Spleen (tissue), 13 donors: ENCODE measurements around the gene CPNE1. TPM values are rescaled to one million over a fixed set of nuclear protein-coding genes. Genes with fewer than 3 reads are reported as not detected.
"Not testable (repeated sequence)": the region's sequence is repeated elsewhere in the genome, so short reads cannot be mapped to it uniquely, and the experiment has no call there.

ENCODE experiments used
- DNase-seq: peaks from one replicate; pipeline ENCODE4 v3.0.0-alpha.2; 2020
- H3K27ac ChIP-seq, 8 donors: fragments of 200-600 bp; sonication (generic) in 7 of 8; 1 replicate in 4 of 8; 2 replicates in 4 of 8; pipeline versions ENCODE4 v1.5.0 to v1.8.0; 2016 to 2021; ENCODE audit warnings: inconsistent platforms in 4 of 8, mild to moderate bottlenecking in 4 of 8, moderate library complexity in 1 of 8
- H3K27me3 ChIP-seq, 7 donors: fragments of 200-600 bp; sonication (generic) in 6 of 7; replicated peaks in 1 of 7; 1 replicate in 4 of 7; 2 replicates in 3 of 7; pipeline versions ENCODE4 v1.5.0 to v1.8.0; 2016 to 2021; ENCODE audit warnings: inconsistent platforms in 3 of 7, mild to moderate bottlenecking in 1 of 7
- H3K36me3 ChIP-seq, 6 donors: fragments of 200-600 bp; sonication (generic) in 5 of 6; 1 replicate in 4 of 6; 2 replicates in 2 of 6; pipeline versions ENCODE4 v1.5.0 to v1.8.0; 2016 to 2021; ENCODE audit warnings: inconsistent platforms in 2 of 6
- H3K4me1 ChIP-seq, 6 donors: fragments of 200-600 bp; sonication (generic) in 5 of 6; 1 replicate in 3 of 6; 2 replicates in 3 of 6; pipeline versions ENCODE4 v1.5.0 to v1.8.0; 2016 to 2021; ENCODE audit warnings: inconsistent platforms in 3 of 6
- H3K4me3 ChIP-seq, 8 donors: fragments of 200-600 bp; sonication (generic) in 7 of 8; 1 replicate in 4 of 8; 2 replicates in 4 of 8; pipeline versions ENCODE4 v1.5.0 to v1.8.0; 2016 to 2021; ENCODE audit warnings: inconsistent platforms in 4 of 8, mild to moderate bottlenecking in 4 of 8, moderate library complexity in 2 of 8
- H3K9me3 ChIP-seq, 8 donors: fragments of 200-600 bp; sonication (generic) in 7 of 8; 1 replicate in 4 of 8; 2 replicates in 4 of 8; pipeline versions ENCODE4 v1.5.0 to v1.8.0; 2016 to 2021; ENCODE audit warnings: inconsistent platforms in 4 of 8
- POLR2A ChIP-seq, 3 donors: fragments of 450-650 bp; IDR thresholded peaks; one replicate each; pipeline ENCODE4 v1.5.1; 2017; ENCODE audit warnings: antibody characterized with exemption in 3 of 3, mild to moderate bottlenecking in 1 of 3
- POLR2AphosphoS5 ChIP-seq, 3 donors: sonication (generic); formaldehyde crosslinking; IDR thresholded peaks; one replicate each; pipeline ENCODE4 v1.5.1; 2017; ENCODE audit warnings: antibody characterized with exemption in 3 of 3
- whole genome bisulfite sequencing, 5 donors: extraction: QIAGEN DNeasy Blood & Tissue Kit in 3 of 5; methylation state at CpG; one replicate each; pipeline versions ENCODE4 v1.1.5 to v1.1.7; 2013 to 2018; 5-methylcytosine and 5-hydroxymethylcytosine counted together
- intact Hi-C: fragments of 100-400 bp; cut with DNase I; formaldehyde crosslinking; loops from one replicate; pipeline ENCODE4 v1.15.0; 2023; ENCODE audit warnings: low total_unique reads
- long read RNA-seq, 2 donors: transcript quantifications; one replicate each; lab custom pipeline, GENCODE V29; 2026
- polyA plus RNA-seq, 3 donors: library from polyadenylated mRNA; stranded (reverse); fragments of 200-250 nt; gene quantifications; one replicate each; pipeline ENCODE4 v1.2.1, GENCODE V29; 2013
- total RNA-seq, 7 donors: library from RNA; depleted of rRNA in 3 of 7; stranded (reverse); fragments of >200 nt in 3 of 7; fragmentation: NEBNext Ultra II Directional in 4 of 7; extraction: Animal tissue kit (Norgen Biotek cat#: 25700) in 4 of 7; gene quantifications; one replicate each; pipeline versions ENCODE4 v1.1.0 to v1.2.1, GENCODE V29; 2016 to 2021
- TF ChIP-seq, protein P1 (sequence below), 11 experiments: fragments of 200-600 bp in 7 of 11; fragments of 450-650 bp in 4 of 11; sonication (generic) in 4 of 11; IDR thresholded peaks in 8 of 11; conservative IDR thresholded peaks in 3 of 11; 1 replicate in 7 of 11; 2 replicates in 4 of 11; pipeline versions ENCODE4 v1.4.0 to v1.8.0; 2016 to 2021; ENCODE audit warnings: antibody characterized with exemption in 11 of 11, inconsistent platforms in 4 of 11, mild to moderate bottlenecking in 1 of 11
- donor health status: healthy with polysubstance abuse.
- donor health status: DM: no; HTN: no; CAD: no; lungs with moderate emphysema.
- donor health status: DM: no; HTN: no; CAD: no.
- donor health status: Bipolar disorder and iron deficiency.
- donor health status: healthy.
- donor health status: DM: no; HTN: no; CAD: no.
- donor health status: DM: yes; HTN: yes; CAD: no.

CPNE1 gene
- 100 to 1,000 TPM in 6 of 7 donors, 10 to 100 TPM in 1; 93.9 to 247 (median 234) TPM for total RNA-seq
- polyA plus RNA-seq, result 100 to 1,000 TPM; 183 to 215 (median 203) TPM
- long read RNA-seq, donor 1, transcript CPNE1-221 (2 exons, 625 nt), result major isoform, 55 of 112 reads
- long read RNA-seq, donor 1, partial matches to known transcripts, result 44 of 112 reads
- long read RNA-seq, donor 1, other reads (novel, unspliced or antisense), result 5 of 112 reads
- long read RNA-seq, donor 2, transcript CPNE1-204 (16 exons, 1,928 nt), result minor isoform, 7 of 67 reads
- long read RNA-seq, donor 2, transcript CPNE1-221 (2 exons, 625 nt), result major isoform, 52 of 67 reads
- long read RNA-seq, donor 2, partial matches to known transcripts, result 6 of 67 reads
- long read RNA-seq, donor 2, other reads (novel, unspliced or antisense), result 0 of 67 reads

- Histone ChIP-seq H3K36me3 (peaks cover 0 to 22% (median 11%) of the 10 kb centered on the region in 6 donors), H3K27ac (peak within 1 kb of the TSS; percentile 95 to 100 (median 99)), H3K4me1 (peaks cover 31 to 51% (median 45%) of the 10 kb centered on the region in 6 donors), H3K9me3 (no peaks in the 10 kb centered on the region), H3K4me3 (peak within 1 kb of the TSS; percentile 57 to 85 (median 70)), H3K27me3 (no peaks in the 10 kb centered on the region)
- intact Hi-C loops, result loop anchor here (5.0 kb wide), 1 partner anchor 47 kb away; the partner anchor contains the start of gene SPAG4
- DNase-seq, result peak; percentile 98
- WGBS, 5 donors, result 0 to 1% (median 1%) methylated on average over 18 to 61 of the region's 61 CpGs
- TF ChIP-seq POLR2A (IDR thresholded peaks at IDR 0.05) (peak; percentile 34 to 73 (median 35)), POLR2AphosphoS5 (IDR thresholded peaks at IDR 0.05) (peak; percentile 98 to 99 (median 98))
- TF ChIP-seq, protein P1, sequence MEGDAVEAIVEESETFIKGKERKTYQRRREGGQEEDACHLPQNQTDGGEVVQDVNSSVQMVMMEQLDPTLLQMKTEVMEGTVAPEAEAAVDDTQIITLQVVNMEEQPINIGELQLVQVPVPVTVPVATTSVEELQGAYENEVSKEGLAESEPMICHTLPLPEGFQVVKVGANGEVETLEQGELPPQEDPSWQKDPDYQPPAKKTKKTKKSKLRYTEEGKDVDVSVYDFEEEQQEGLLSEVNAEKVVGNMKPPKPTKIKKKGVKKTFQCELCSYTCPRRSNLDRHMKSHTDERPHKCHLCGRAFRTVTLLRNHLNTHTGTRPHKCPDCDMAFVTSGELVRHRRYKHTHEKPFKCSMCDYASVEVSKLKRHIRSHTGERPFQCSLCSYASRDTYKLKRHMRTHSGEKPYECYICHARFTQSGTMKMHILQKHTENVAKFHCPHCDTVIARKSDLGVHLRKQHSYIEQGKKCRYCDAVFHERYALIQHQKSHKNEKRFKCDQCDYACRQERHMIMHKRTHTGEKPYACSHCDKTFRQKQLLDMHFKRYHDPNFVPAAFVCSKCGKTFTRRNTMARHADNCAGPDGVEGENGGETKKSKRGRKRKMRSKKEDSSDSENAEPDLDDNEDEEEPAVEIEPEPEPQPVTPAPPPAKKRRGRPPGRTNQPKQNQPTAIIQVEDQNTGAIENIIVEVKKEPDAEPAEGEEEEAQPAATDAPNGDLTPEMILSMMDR (IDR thresholded peaks at IDR 0.05 in 8 of 11, conservative IDR thresholded peaks at IDR 0.05 in 3 of 11), result peak in 7 of 11 experiments; percentile 7 to 23 (median 18)
Observed at GRCh38 chr20:35664466-35665206, at the start of gene CPNE1, which contains the start of gene RBM12. CPNE1 (minus strand) TSS chr20:35664900; CDS start chr20:35632923, 31,977 bp downstream. RBM12 (minus strand) TSS chr20:35664900; CDS start chr20:35655322, 9,578 bp downstream.

DNA sequence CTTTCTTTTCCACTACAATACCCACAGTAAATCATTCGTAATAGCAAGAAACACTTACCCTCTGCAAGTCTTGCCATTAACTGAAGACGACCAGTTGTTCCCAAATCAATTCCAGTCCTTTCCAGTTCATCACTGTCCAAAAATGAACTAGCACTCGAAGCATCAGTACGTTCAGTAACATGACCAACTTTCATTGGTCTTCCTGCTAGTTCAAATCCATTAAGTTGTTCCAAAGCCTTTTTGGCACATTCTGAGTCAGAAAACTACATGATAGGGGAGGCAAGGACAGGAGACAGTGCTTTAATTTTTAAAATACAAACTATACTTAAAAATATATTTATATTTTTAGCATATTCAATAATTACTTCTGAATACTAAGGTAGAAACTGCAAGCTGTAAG is 49.4 kb upstream of the CPNE1 start:
- WGBS, 5 donors, result 73 to 86% (median 83%) methylated on average over 4 of the region's 4 CpGs
- H3K4me3 ChIP-seq, result no peak overlapping the region
- H3K4me1 ChIP-seq, result peaks cover 16 to 100% (median 52%) of the 10 kb centered on the region in 6 donors
- intact Hi-C loops, result no loop called here
- H3K9me3 ChIP-seq, result no peaks in the 10 kb centered on the region
- DNase-seq, result no peak
- TF ChIP-seq POLR2A (IDR thresholded peaks at IDR 0.05) (no peak), POLR2AphosphoS5 (IDR thresholded peaks at IDR 0.05) (no peak)
- TF ChIP-seq, protein P1 (IDR thresholded peaks at IDR 0.05 in 8 of 11, conservative IDR thresholded peaks at IDR 0.05 in 3 of 11), result no peak
- peaks cover 5 to 100% (median 96%) of the 10 kb centered on the region in 6 donors for H3K36me3 ChIP-seq
- no peaks in the 10 kb centered on the region for H3K27me3 ChIP-seq
- H3K27ac ChIP-seq, result no peak overlapping the region

- H3K27ac ChIP-seq, H3K9me3 ChIP-seq, H3K4me3 ChIP-seq, intact Hi-C loops, DNase-seq, H3K27me3 ChIP-seq: not testable (repeated sequence)
- peak in 2 of 3 donors; percentile 25 to 50 for TF ChIP-seq POLR2AphosphoS5 (IDR thresholded peaks at IDR 0.05)
- Histone ChIP-seq H3K4me1 (peaks cover 16 to 100% (median 55%) of the 10 kb centered on the region in 6 donors), H3K36me3 (peaks cover 5 to 100% (median 92%) of the 10 kb centered on the region in 6 donors)
- 78 to 93% (median 81%) methylated on average over 9 of the region's 9 CpGs for WGBS, 5 donors
Observed at GRCh38 chr20:35713120-35713519, 48.4 kb upstream of the CPNE1 start.

DNA sequence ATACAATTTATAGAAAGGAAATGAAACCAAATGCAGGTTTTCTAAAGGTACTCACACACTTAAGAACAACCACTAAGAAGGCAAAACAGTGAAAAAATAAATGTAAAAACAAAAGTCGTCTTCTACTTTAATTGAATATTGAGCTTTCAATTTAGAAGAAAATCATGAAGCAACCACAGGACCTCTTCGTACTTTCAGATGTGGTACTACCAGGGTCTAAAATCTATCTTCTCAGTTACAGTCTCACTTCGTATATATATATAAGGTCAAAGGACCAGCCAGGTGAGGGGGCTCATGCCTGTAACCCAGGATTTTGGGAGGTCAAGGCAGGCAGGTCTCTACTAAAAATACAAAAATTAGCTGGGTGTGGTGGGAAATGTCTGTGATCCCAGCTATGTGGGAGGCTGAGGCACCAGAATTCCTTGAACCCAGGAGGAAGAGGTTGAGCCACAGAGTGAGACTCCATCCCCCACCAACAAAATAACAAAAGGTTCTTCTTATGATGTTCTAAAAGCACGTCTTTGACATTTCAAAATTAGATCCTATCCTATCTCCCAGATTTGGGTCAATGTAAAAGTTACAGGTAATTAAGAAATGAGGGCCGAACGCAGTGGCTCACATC is 47.0 kb upstream of the CPNE1 start:
- Histone ChIP-seq H3K4me1 (peaks cover 16 to 96% (median 50%) of the 10 kb centered on the region in 6 donors), H3K36me3 (peaks cover 6 to 100% (median 91%) of the 10 kb centered on the region in 6 donors), H3K27me3 (no peaks in the 10 kb centered on the region), H3K9me3 (no peaks in the 10 kb centered on the region), H3K27ac (peak overlapping the region in 1 of 8 donors; percentile 41), H3K4me3 (no peak overlapping the region)
- intact Hi-C loops, result no loop called here
- WGBS, 5 donors, result 69 to 80% (median 78%) methylated on average over 6 of the region's 6 CpGs
- DNase-seq, result no peak
- TF ChIP-seq POLR2AphosphoS5 (IDR thresholded peaks at IDR 0.05) (peak in 1 of 3 donors; percentile 10), POLR2A (IDR thresholded peaks at IDR 0.05) (no peak)
